ENCODE data around the gene COX17.

COX17 gene

GRCh38 chr3:119643528-119643927 is 33.7 kb downstream of the COX17 start:
- H3K9me3 ChIP-seq (ENCODE audit: control insufficient read depth, low read length) = no peaks in the 10 kb centered on the region
- H2AFZ ChIP-seq = no peak overlapping the region
- H3K9ac ChIP-seq = no peak overlapping the region
- no peaks in the 10 kb centered on the region for H3K27me3 ChIP-seq (ENCODE audit: control insufficient read depth, insufficient read depth, low read length)
- no peaks in the 10 kb centered on the region for H3K36me3 ChIP-seq (ENCODE audit: control insufficient read depth, insufficient read depth, low read length)
- H3K79me2 ChIP-seq = no peaks in the 10 kb centered on the region
- peaks cover 29% of the 10 kb centered on the region for H3K4me1 ChIP-seq
- no peak overlapping the region for H3K4me2 ChIP-seq (ENCODE audit: low read length)
- TF ChIP-seq, protein P1, sequence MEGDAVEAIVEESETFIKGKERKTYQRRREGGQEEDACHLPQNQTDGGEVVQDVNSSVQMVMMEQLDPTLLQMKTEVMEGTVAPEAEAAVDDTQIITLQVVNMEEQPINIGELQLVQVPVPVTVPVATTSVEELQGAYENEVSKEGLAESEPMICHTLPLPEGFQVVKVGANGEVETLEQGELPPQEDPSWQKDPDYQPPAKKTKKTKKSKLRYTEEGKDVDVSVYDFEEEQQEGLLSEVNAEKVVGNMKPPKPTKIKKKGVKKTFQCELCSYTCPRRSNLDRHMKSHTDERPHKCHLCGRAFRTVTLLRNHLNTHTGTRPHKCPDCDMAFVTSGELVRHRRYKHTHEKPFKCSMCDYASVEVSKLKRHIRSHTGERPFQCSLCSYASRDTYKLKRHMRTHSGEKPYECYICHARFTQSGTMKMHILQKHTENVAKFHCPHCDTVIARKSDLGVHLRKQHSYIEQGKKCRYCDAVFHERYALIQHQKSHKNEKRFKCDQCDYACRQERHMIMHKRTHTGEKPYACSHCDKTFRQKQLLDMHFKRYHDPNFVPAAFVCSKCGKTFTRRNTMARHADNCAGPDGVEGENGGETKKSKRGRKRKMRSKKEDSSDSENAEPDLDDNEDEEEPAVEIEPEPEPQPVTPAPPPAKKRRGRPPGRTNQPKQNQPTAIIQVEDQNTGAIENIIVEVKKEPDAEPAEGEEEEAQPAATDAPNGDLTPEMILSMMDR (IDR thresholded peaks at IDR 0.05) = no peak
- H3K4me3 ChIP-seq (ENCODE audit: low read depth, low read length) = no peak overlapping the region
- H3K27ac ChIP-seq = no peak overlapping the region

- Histone ChIP-seq H3K9ac (no peak overlapping the region), H3K4me3 (ENCODE audit: low read depth, low read length) (no peak overlapping the region), H2AFZ (peak overlapping the region; percentile 31), H3K36me3 (ENCODE audit: control insufficient read depth, insufficient read depth, low read length) (no peaks in the 10 kb centered on the region), H3K27ac (peak overlapping the region; percentile 15), H3K4me1 (peaks cover 29% of the 10 kb centered on the region), H3K27me3 (ENCODE audit: control insufficient read depth, insufficient read depth, low read length) (no peaks in the 10 kb centered on the region), H3K79me2 (no peaks in the 10 kb centered on the region), H3K9me3 (ENCODE audit: control insufficient read depth, low read length) (no peaks in the 10 kb centered on the region), H3K4me2 (ENCODE audit: low read length) (no peak overlapping the region)
- TF ChIP-seq, protein P1 (IDR thresholded peaks at IDR 0.05) = no peak
These were observed 34.3 kb downstream of the COX17 start for GRCh38 chr3:119642746-119643473.

GRCh38 chr3:119641416-119641815 is 35.8 kb downstream of the COX17 start:
- H3K9me3 ChIP-seq (ENCODE audit: control insufficient read depth, low read length) = no peaks in the 10 kb centered on the region
- no peaks in the 10 kb centered on the region for H3K36me3 ChIP-seq (ENCODE audit: control insufficient read depth, insufficient read depth, low read length)
- H3K9ac ChIP-seq = no peak overlapping the region
- H3K4me2 ChIP-seq (ENCODE audit: low read length) = no peak overlapping the region
- no peak overlapping the region for H3K4me3 ChIP-seq (ENCODE audit: low read depth, low read length)
- H3K27ac ChIP-seq = no peak overlapping the region
- H3K4me1 ChIP-seq = peaks cover 29% of the 10 kb centered on the region
- H3K27me3 ChIP-seq (ENCODE audit: control insufficient read depth, insufficient read depth, low read length) = no peaks in the 10 kb centered on the region
- H3K79me2 ChIP-seq = no peaks in the 10 kb centered on the region
- TF ChIP-seq, protein P1 (IDR thresholded peaks at IDR 0.05) = no peak
- H2AFZ ChIP-seq = no peak overlapping the region

GRCh38 chr3:119639494-119640350 is 37.5 kb downstream of the COX17 start:
- H3K4me1 ChIP-seq = peaks cover 40% of the 10 kb centered on the region

More at GRCh38 chr3:119639494-119640350, 37.5 kb downstream of the COX17 start:
- Histone ChIP-seq H3K4me2 (ENCODE audit: low read length) (peak overlapping the region; percentile 21), H3K9ac (no peak overlapping the region), H3K9me3 (ENCODE audit: control insufficient read depth, low read length) (no peaks in the 10 kb centered on the region), H2AFZ (no peak overlapping the region), H3K27me3 (ENCODE audit: control insufficient read depth, insufficient read depth, low read length) (no peaks in the 10 kb centered on the region), H3K79me2 (no peaks in the 10 kb centered on the region), H3K4me3 (ENCODE audit: low read depth, low read length) (no peak overlapping the region), H3K36me3 (ENCODE audit: control insufficient read depth, insufficient read depth, low read length) (no peaks in the 10 kb centered on the region), H3K27ac (peak overlapping the region; percentile 92)
- TF ChIP-seq, protein P1 (IDR thresholded peaks at IDR 0.05) = no peak

Data from parathyroid adenoma (tissue), 2 donors.